SK-N-MC (cell line): Measurements from ENCODE around the gene PRKACB.

Source experiments
- EZH2 ChIP-seq: fragments of 200-600 bp; sonication (generic); IDR thresholded peaks from one replicate; pipeline ENCODE4 v1.6.1; 2017; ENCODE audit warnings: antibody characterized with exemption
- FOXP2 ChIP-seq: optimal IDR thresholded peaks from 2 replicates; pipeline ENCODE3; 2011; ENCODE audit warnings: mild to moderate bottlenecking, moderate library complexity; ENCODE audit not compliant: insufficient read depth; ENCODE audit errors: extremely low read length, control extremely low read depth
- POLR2AphosphoS5 ChIP-seq: IDR thresholded peaks from 2 replicates; pipeline ENCODE4 v1.6.1; 2012; ENCODE audit warnings: mild to moderate bottlenecking, low read depth, low read length, borderline replicate concordance

DNA sequence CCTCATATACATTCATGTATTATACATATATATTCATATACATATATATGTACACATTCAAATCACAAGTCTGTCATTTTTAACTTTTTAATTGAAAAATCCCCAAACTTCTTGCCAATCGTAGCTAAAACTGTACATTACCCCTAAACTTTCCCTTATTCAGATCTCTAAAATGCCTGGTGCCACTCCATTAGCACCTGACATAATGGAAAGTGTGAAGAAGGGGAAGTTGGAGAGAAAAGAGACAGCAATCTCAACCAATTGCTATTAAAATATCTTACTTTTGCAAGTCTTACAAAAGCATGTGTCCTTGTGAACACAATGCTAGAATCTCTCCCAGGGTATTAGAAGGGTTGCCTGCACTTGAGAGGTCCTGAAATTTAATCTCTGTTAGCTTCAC is 22.7 kb upstream of the PRKACB start:
- TF ChIP-seq POLR2AphosphoS5: no peak
- TF ChIP-seq EZH2: no peak
- no peak for TF ChIP-seq FOXP2
